K562 (cell line): ENCODE measurements around the gene DVL2. TPM values are rescaled to one million over a fixed set of nuclear protein-coding genes. Genes with fewer than 3 reads are reported as not detected.
A peak's percentile ranks its signal among the peaks of the same experiment; 100 is the strongest.

Experiments
- ATF4 ChIP-seq: fragments of 450-650 bp; formaldehyde crosslinking; IDR thresholded peaks from 2 replicates; pipeline ENCODE4 v1.4.0; 2022; ENCODE audit warnings: mild to moderate bottlenecking, moderate library complexity
- CREB1 ChIP-seq, 2 experiments: sonication (generic) in 1 of 2; formaldehyde crosslinking in 1 of 2; IDR thresholded peaks; 2 replicates each; pipeline versions ENCODE4 v1.6.1 to v1.8.0; 2012 to 2022; ENCODE audit warnings: inconsistent platforms in 1 of 2, mild to moderate bottlenecking in 1 of 2, missing genetic modification reagents in 1 of 2, moderate library complexity in 1 of 2
- CREB3L1 ChIP-seq: fragments of 450-650 bp; IDR thresholded peaks from 2 replicates; pipeline ENCODE4 v1.6.1; 2014; ENCODE audit warnings: low read depth, mild to moderate bottlenecking, moderate library complexity, borderline replicate concordance
- ETV1 ChIP-seq: fragments of 450-650 bp; conservative IDR thresholded peaks from 2 replicates; pipeline ENCODE4 v1.6.1; 2016; ENCODE audit warnings: missing genetic modification characterization, control low read depth, low read depth, missing compliant biosample characterization
- HDAC1 ChIP-seq, 2 experiments: fragments of 450-650 bp; IDR thresholded peaks; 2 replicates each; pipeline ENCODE4 v1.6.1; 2016 to 2017; ENCODE audit warnings: inconsistent platforms in 1 of 2, mild to moderate bottlenecking in 1 of 2, moderate library complexity in 1 of 2
- PHF8 ChIP-seq: fragments of 200-600 bp; sonication (generic); IDR thresholded peaks from 2 replicates; pipeline ENCODE4 v1.6.1; 2012; ENCODE audit warnings: mixed run types, mild to moderate bottlenecking, inconsistent platforms, low read length, moderate library complexity, borderline replicate concordance
- SAP30 ChIP-seq: fragments of 200-600 bp; sonication (generic); IDR thresholded peaks from 2 replicates; pipeline ENCODE4 v1.6.1; 2012; ENCODE audit warnings: borderline replicate concordance, low read depth, mild to moderate bottlenecking, moderate library complexity, low read length, control low read depth, inconsistent platforms; ENCODE audit not compliant: insufficient read depth, poor library complexity, severe bottlenecking
- SREBF2 ChIP-seq: sonication (generic); formaldehyde crosslinking; IDR thresholded peaks from 2 replicates; pipeline ENCODE4 v1.4.0; 2020; ENCODE audit warnings: mild to moderate bottlenecking, missing genetic modification reagents
- TARDBP ChIP-seq: fragments of 450-650 bp; IDR thresholded peaks from 2 replicates; pipeline ENCODE4 v1.6.1; 2016
- TRIM28 ChIP-seq: fragments of 450-650 bp; IDR thresholded peaks from 2 replicates; pipeline ENCODE4 v1.6.1; 2017
- ZBTB49 ChIP-seq: sonication (generic); formaldehyde crosslinking; IDR thresholded peaks from 2 replicates; pipeline ENCODE4 v1.8.0; 2022; ENCODE audit warnings: missing genetic modification reagents, mild to moderate bottlenecking, borderline replicate concordance
- ZNF609 ChIP-seq: sonication (generic); formaldehyde crosslinking; IDR thresholded peaks from 2 replicates; pipeline ENCODE4 v1.8.1; 2023; ENCODE audit warnings: missing genetic modification reagents, mild to moderate bottlenecking, borderline replicate concordance
- ZNF740 ChIP-seq, 3 experiments: fragments of 200-800 bp in 1 of 3; sonication (Bioruptor generic) in 1 of 3; sonication (generic) in 1 of 3; formaldehyde crosslinking in 1 of 3; IDR thresholded peaks; 2 replicates each; pipeline versions ENCODE4 v1.6.1 to v1.8.0; 2016 to 2022; ENCODE audit warnings: mild to moderate bottlenecking in 2 of 3, missing compliant biosample characterization in 2 of 3, missing genetic modification characterization in 2 of 3, missing genetic modification reagents in 1 of 3
- ZNF76 ChIP-seq: fragments of 250-450 bp; sonication (Bioruptor Pico); IDR thresholded peaks from 2 replicates; pipeline ENCODE4 v1.4.0; 2020; ENCODE audit warnings: mild to moderate bottlenecking, moderate library complexity, borderline replicate concordance
- polyA plus RNA-seq, 8 experiments: library from polyadenylated mRNA; depleted of rRNA in 4 of 8; stranded (reverse) in 5 of 8; unstranded in 3 of 8; fragments of >200 nt; fragmentation: Nextera tagmentation in 2 of 8; fragmentation: Illumina TruSeq in 1 of 8; extraction: Ambion mirVana in 2 of 8; extraction: Trizol in 1 of 8; gene quantifications; 2 replicates each; pipeline versions ENCODE4 v1.2.1 to v1.2.3, GENCODE V29; 2011 to 2014; ENCODE audit warnings: inconsistent platforms in 1 of 8, missing spikeins in 1 of 8
- total RNA-seq, 7 experiments: library from RNA; depleted of rRNA in 6 of 7; stranded (reverse); fragments of >200 nt in 6 of 7; fragmentation: Illumina TruSeq in 2 of 7; extraction: Trizol in 2 of 7; gene quantifications; 2 replicates each; pipeline versions ENCODE4 v1.2.1 to v1.2.3, GENCODE V29; 2011 to 2021; ENCODE audit warnings: low replicate concordance in 1 of 7

DVL2 gene
- total and polyA plus RNA-seq, 9 of the 15 experiments (the other 6 are each of a cell fraction or from before 2014, with no cell fraction given), result 1.3 to 49.5 (median 24.3) TPM

GRCh38 chr17:7251661-7252175 is 17.4 kb upstream of the DVL2 start, which contains the start of gene CTDNEP1 (continued):
- TF ChIP-seq ZNF609 (CRISPR knock-in tag) (no peak), ZNF740 (CRISPR knock-in tag; IDR thresholded peaks at IDR 0.05) (0 out of 2 replicates have a peak, but pooled peaks have one; percentile 7), ZNF740 (tag; IDR thresholded peaks at IDR 0.05) (no peak), CREB1 (IDR thresholded peaks at IDR 0.05) (peak; percentile 68; the same call in 1 of the 2 replicates), CREB1 (CRISPR knock-in tag; IDR thresholded peaks at IDR 0.05) (no peak), ATF4 (CRISPR knock-in tag) (no peak), ETV1 (tag) (peak; percentile 67), HDAC1 (IDR thresholded peaks at IDR 0.05) (peak in 1 of 2 experiments; percentile 12; a peak in 1 of 4 replicates), TRIM28 (no peak), SAP30 (peak; percentile 12), ZBTB49 (CRISPR knock-in tag) (no peak), TARDBP (no peak), PHF8 (peak; percentile 40; the same call in 1 of the 2 replicates), CREB3L1 (peak; percentile 84), ZNF76 (CRISPR knock-in tag) (no peak), SREBF2 (no peak)
